GM19023 (cell line): ENCODE measurements around the gene QPCTL.
A peak's percentile ranks its signal among the peaks of the same experiment; 100 is the strongest.

ENCODE experiments used
- ATAC-seq: cut with Tn5 transposase; IDR thresholded peaks from one replicate; pipeline ENCODE4 v1.9.1; 2021; ENCODE audit warnings: mild to moderate bottlenecking, moderate library complexity; ENCODE audit not compliant: unreplicated experiment

The QPCTL gene

GRCh38 chr19:45692187-45693105, at the start of gene QPCTL:
Gene QPCTL (plus strand): TSS chr19:45692666. CDS start chr19:45692704, 38 bp downstream.
- ATAC-seq: peak; percentile 82

GRCh38 chr19:45643024-45643926, 49.2 kb upstream of the QPCTL start:
- no peak for ATAC-seq

- ATAC-seq: no peak
Measured at GRCh38 chr19:45643927-45644771, 48.3 kb upstream of the QPCTL start.

- ATAC-seq: no peak
Measured at GRCh38 chr19:45645068-45645630, 47.3 kb upstream of the QPCTL start.

- ATAC-seq: peak; percentile 31
Measured at GRCh38 chr19:45645631-45646344, 46.7 kb upstream of the QPCTL start.

- no peak for ATAC-seq
Measured at GRCh38 chr19:45646345-45646698, 46.1 kb upstream of the QPCTL start.

GRCh38 chr19:45650722-45651121, 41.7 kb upstream of the QPCTL start:
- ATAC-seq: no peak

GRCh38 chr19:45653634-45654033, 38.8 kb upstream of the QPCTL start:
- no peak for ATAC-seq

- ATAC-seq: no peak
Measured at GRCh38 chr19:45655073-45655472, 37.4 kb upstream of the QPCTL start.

- no peak for ATAC-seq
Measured at GRCh38 chr19:45657520-45658167, 34.8 kb upstream of the QPCTL start.

- no peak for ATAC-seq
Measured at GRCh38 chr19:45659096-45659729, 33.3 kb upstream of the QPCTL start.

GRCh38 chr19:45660636-45661035, 31.8 kb upstream of the QPCTL start:
- no peak for ATAC-seq

GRCh38 chr19:45663800-45664199, 28.7 kb upstream of the QPCTL start:
- ATAC-seq: no peak

- ATAC-seq: no peak
Measured at GRCh38 chr19:45664575-45664974, 27.9 kb upstream of the QPCTL start.

GRCh38 chr19:45667620-45668341, 24.7 kb upstream of the QPCTL start, which contains the start of gene GIPR:
Gene GIPR (plus strand): TSS chr19:45668221. CDS start chr19:45669521, 1,300 bp downstream.
- no peak for ATAC-seq

GRCh38 chr19:45668342-45668871, 24.1 kb upstream of the QPCTL start:
- no peak for ATAC-seq

- no peak for ATAC-seq
Measured at GRCh38 chr19:45670670-45671453, 21.6 kb upstream of the QPCTL start.
